ENCODE data around the gene NPB. TPM values are rescaled to one million over a fixed set of nuclear protein-coding genes. Genes with fewer than 3 reads are reported as not detected.
A peak's percentile ranks its signal among the peaks of the same experiment; 100 is the strongest.
"Not testable (repeated sequence)": the region's sequence is repeated elsewhere in the genome, so short reads cannot be mapped to it uniquely, and the experiment has no call there.

NPB gene
- total and polyA plus RNA-seq, 12 donors: 0.07 to 2.5 (median 0.35) TPM; not detected in 4

DNA sequence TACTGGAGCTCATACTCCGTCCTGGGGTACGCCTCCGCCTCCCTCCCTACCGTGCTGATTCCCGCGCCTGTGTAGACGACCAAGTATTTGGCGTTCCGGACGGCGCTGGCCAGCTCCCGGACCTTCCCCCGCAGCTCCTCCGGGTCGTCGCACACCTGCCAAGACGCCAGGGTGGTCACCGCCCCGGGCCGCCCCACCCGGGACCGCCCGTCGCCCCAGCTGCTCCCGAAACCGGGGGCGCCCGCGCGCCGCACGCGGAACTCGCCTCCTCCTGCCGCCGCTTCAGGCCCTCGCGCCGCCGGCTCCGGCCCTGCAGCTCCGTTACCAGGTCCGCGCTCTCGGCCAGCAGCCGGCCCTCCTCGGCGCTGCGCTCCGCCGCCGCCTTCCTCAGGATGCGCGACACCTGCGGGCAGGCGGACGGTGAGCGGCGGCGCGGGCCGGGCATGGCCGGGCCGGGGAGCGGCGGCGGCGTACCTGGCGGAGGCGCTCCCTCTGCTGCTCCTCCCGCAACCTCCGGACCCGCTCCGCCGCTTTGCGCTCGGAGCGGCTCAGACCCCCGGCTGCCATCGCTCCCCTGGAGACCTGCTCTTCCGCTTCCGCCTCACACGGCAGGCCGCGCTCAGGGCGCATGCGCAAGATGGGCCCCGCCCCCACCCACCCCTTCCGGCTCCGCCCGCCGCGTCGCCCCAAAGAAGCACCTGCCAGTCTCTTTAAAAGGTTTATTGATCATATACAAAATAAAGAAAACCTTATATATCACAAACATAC lies 15.7 kb downstream of the NPB start, which contains the start of gene SIRT7:
Gene SIRT7 (minus strand): TSS at position 612 of the 768 bp plus-strand sequence. CDS start 45 bp downstream, at position 567.
- DNase-seq: peak in 6 of 7 donors; percentile 61 to 77 (median 68)
- peak within 1 kb of the TSS in 3 of 5 donors; percentile 49 to 74 (median 64) for H3K27ac ChIP-seq
- WGBS, 4 donors: 0 to 1% (median 1%) methylated on average over 22 to 94 of the region's 94 CpGs
- H3K4me1 ChIP-seq (replicated peaks in 1 of 2): peaks cover 18 to 34% of the 10 kb centered on the region in 2 donors
- intact Hi-C loops (cut with DNase I): no loop called here
- no peaks in the 10 kb centered on the region for H3K9me3 ChIP-seq (replicated peaks in 1 of 3)
- H3K36me3 ChIP-seq (replicated peaks in 1 of 2): peaks cover 0 to 44% of the 10 kb centered on the region in 2 donors
- H3K4me3 ChIP-seq: peak within 1 kb of the TSS; percentile 66 to 91 (median 72)
- TF ChIP-seq, protein P1, sequence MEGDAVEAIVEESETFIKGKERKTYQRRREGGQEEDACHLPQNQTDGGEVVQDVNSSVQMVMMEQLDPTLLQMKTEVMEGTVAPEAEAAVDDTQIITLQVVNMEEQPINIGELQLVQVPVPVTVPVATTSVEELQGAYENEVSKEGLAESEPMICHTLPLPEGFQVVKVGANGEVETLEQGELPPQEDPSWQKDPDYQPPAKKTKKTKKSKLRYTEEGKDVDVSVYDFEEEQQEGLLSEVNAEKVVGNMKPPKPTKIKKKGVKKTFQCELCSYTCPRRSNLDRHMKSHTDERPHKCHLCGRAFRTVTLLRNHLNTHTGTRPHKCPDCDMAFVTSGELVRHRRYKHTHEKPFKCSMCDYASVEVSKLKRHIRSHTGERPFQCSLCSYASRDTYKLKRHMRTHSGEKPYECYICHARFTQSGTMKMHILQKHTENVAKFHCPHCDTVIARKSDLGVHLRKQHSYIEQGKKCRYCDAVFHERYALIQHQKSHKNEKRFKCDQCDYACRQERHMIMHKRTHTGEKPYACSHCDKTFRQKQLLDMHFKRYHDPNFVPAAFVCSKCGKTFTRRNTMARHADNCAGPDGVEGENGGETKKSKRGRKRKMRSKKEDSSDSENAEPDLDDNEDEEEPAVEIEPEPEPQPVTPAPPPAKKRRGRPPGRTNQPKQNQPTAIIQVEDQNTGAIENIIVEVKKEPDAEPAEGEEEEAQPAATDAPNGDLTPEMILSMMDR (IDR thresholded peaks at IDR 0.05): no peak
- TF ChIP-seq POLR2A (IDR thresholded peaks at IDR 0.05): peak in 1 of 2 donors; percentile 36
- no peaks in the 10 kb centered on the region for H3K27me3 ChIP-seq

DNA sequence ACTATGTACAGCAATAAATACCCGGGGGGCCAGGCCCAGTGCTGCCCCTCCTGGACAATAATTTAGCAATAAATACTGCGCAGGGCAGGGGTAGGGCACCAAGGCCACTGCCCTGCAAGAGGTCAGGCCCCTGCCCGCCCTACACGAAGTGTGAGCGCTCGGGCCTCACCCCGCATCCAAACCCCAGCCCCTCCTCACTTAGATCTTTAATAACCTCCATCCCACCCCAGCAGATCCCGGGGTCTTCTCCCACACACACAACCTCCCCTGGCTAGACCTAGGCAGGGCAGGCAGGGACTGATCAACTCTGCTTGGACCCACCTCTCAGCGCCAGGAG lies 16.3 kb downstream of the NPB start:
- DNase-seq; intact Hi-C loops (cut with DNase I); H3K27me3 ChIP-seq; H3K9me3 ChIP-seq (replicated peaks in 1 of 3): not testable (repeated sequence)
- Histone ChIP-seq H3K4me3 (peak overlapping the region in 2 of 4 donors; percentile 67 to 91), H3K4me1 (replicated peaks in 1 of 2) (peaks cover 24 to 39% of the 10 kb centered on the region in 2 donors), H3K27ac (peak overlapping the region in 1 of 5 donors; percentile 74), H3K36me3 (replicated peaks in 1 of 2) (peaks cover 0 to 41% of the 10 kb centered on the region in 2 donors)
- 25 to 29% (median 28%) methylated on average over 8 to 9 of the region's 9 CpGs for WGBS, 4 donors

DNA sequence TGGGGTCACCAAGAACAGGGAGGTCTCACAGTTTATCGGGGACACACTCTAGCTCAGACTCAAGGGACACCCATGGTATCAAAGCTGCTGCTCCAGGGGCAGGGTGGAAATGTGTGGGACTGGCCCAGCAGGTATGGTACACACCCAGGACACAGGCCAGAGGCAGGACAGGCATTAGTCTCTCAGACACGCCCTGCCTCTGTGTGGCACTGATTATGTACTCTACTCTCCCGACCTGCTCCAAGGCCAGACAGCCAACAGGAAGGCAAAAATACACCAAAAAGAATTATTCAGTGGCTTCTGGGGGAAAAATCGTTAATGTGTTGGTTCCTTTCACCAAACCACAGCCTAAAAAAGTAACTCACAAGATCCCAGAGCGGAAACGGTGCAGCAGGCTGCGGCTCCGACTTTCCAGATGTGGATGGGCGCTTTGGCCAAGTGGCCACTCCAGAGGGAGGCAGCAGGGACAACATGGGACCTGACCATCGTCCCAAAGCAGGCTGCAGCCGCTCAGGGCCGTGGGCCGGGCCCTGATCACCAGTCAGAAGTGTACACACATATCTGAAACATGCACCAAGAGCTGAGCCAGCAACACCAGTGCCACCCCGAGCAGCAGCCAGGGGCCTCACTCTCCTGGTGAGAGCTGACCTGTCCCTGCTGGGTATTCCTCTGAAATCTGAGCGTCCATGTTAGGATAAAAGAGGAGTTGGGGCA lies 17.0 kb downstream of the NPB start:
- intact Hi-C loops (cut with DNase I): no loop called here
- no peak for TF ChIP-seq POLR2A (IDR thresholded peaks at IDR 0.05)
- TF ChIP-seq, protein P1 (IDR thresholded peaks at IDR 0.05): no peak
- Histone ChIP-seq H3K4me1 (replicated peaks in 1 of 2) (peaks cover 29 to 46% of the 10 kb centered on the region in 2 donors), H3K36me3 (replicated peaks in 1 of 2) (peaks cover 0 to 34% of the 10 kb centered on the region in 2 donors), H3K27ac (no peak overlapping the region), H3K27me3 (no peaks in the 10 kb centered on the region), H3K9me3 (replicated peaks in 1 of 3) (no peaks in the 10 kb centered on the region), H3K4me3 (no peak overlapping the region)
- WGBS, 4 donors: 68 to 76% (median 74%) methylated on average over 10 to 15 of the region's 15 CpGs
- no peak for DNase-seq

DNA sequence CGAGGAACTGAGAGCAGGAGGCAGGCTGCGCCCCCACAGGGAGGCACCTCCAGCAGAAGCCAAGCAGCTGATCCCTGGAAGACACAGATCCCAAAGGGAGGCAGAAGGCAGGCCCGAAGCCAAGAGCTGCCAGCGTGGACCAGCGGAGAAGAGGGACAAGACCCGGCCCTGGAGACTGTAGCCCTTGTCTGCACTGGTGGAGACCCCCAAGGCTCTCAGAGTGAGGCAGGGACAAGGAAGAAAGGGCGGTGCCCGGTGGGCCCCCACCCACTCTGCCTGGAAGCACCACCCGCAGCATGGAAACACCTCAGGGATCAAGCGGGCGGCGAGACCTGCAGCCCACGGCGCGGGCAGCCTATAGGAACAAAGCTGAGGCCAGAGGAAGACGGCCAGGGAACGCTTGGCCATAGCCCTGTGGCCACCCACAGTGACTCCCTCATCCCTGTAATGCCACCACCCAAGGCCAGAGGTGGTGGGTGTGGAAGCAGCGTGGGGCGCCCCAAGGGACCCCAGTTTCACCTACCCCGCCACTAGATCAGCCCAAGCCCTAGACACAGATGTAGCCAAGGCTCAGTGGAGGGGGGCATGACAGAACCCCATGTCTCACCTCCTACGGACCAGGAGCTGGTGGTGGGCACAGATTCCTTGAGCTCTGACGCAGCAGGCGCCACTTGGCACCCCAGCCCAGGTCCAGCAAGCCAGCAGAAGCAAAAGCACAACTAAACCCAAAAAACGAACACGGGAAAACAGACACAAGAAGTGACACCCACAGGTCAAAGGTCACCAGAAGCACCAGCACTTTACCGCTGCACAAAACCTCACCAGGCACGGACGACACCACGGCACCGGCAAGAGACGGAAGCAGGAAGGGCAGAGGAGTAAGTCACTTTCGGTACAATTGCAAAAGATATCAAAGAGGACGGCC lies 18.8 kb downstream of the NPB start:
- H3K36me3 ChIP-seq (replicated peaks in 1 of 2): peaks cover 0 to 17% of the 10 kb centered on the region in 2 donors
- H3K27ac ChIP-seq: no peak overlapping the region
- H3K9me3 ChIP-seq (replicated peaks in 1 of 3): no peaks in the 10 kb centered on the region
- TF ChIP-seq, protein P1 (IDR thresholded peaks at IDR 0.05): no peak
- TF ChIP-seq POLR2A (IDR thresholded peaks at IDR 0.05): no peak
- intact Hi-C loops (cut with DNase I): no loop called here
- no peak overlapping the region for H3K4me3 ChIP-seq
- peaks cover 40 to 62% of the 10 kb centered on the region in 2 donors for H3K4me1 ChIP-seq (replicated peaks in 1 of 2)
- WGBS, 4 donors: 82 to 84% (median 82%) methylated on average over 30 to 33 of the region's 33 CpGs
- H3K27me3 ChIP-seq: no peaks in the 10 kb centered on the region
- no peak for DNase-seq

Measured in adrenal gland (tissue), 12 donors.